Muscle of leg (tissue), 11 donors: ENCODE measurements around the gene NGFR. TPM values are rescaled to one million over a fixed set of nuclear protein-coding genes. Genes with fewer than 3 reads are reported as not detected.

Experiments used
- DNase-seq: peaks from one replicate; pipeline ENCODE4 v3.0.0; 2013
- H3K27ac ChIP-seq: one replicate; pipeline ENCODE4 v1.5.1; 2013; ENCODE audit warnings: mild to moderate bottlenecking, low read length, control low read depth
- H3K27me3 ChIP-seq: one replicate; pipeline ENCODE4 v1.6.1; 2013; ENCODE audit warnings: low read length; ENCODE audit not compliant: control insufficient read depth, insufficient read depth
- H3K36me3 ChIP-seq: one replicate; pipeline ENCODE4 v1.6.1; 2013; ENCODE audit warnings: low read length; ENCODE audit not compliant: control insufficient read depth, insufficient read depth
- H3K4me1 ChIP-seq: one replicate; pipeline ENCODE4 v1.6.1; 2013; ENCODE audit warnings: low read length; ENCODE audit not compliant: control insufficient read depth, insufficient read depth
- H3K4me3 ChIP-seq: one replicate; pipeline ENCODE4 v1.5.1; 2013; ENCODE audit warnings: low read length, control low read depth
- H3K9me3 ChIP-seq: replicated peaks from 2 replicates; pipeline ENCODE4 v1.6.1; 2013; ENCODE audit warnings: low read depth, low read length; ENCODE audit not compliant: control insufficient read depth
- WGBS: methylation state at CpG from one replicate; pipeline ENCODE4 v1.1.5; 2013; ENCODE audit warnings: missing lambda C conversion rate; ENCODE audit not compliant: insufficient coverage; 5-methylcytosine and 5-hydroxymethylcytosine counted together
- polyA plus RNA-seq, 8 donors: library from polyadenylated mRNA; unstranded; fragments of 120-200 nt; gene quantifications; one replicate each; pipeline versions ENCODE4 v1.2.1 to v1.2.3, GENCODE V29; 2013; ENCODE audit warnings: inconsistent platforms in 1 of 8, low replicate concordance in 1 of 8; ENCODE audit not compliant: insufficient read length in 8 of 8, insufficient read depth in 1 of 8
- total RNA-seq: library from RNA; stranded (reverse); fragments of 120-200 nt; gene quantifications from one replicate; pipeline ENCODE4 v1.2.4, GENCODE V29; 2013

The NGFR gene
- total and polyA plus RNA-seq, 9 donors, result 34.7 to 115 (median 64.0) TPM

GRCh38 chr17:49522357-49522890 lies 27.3 kb downstream of the NGFR start:
- Histone ChIP-seq H3K4me1 (peaks cover 76% of the 10 kb centered on the region), H3K9me3 (no peaks in the 10 kb centered on the region), H3K36me3 (no peaks in the 10 kb centered on the region), H3K27me3 (peaks cover 11% of the 10 kb centered on the region), H3K27ac (peak overlapping the region; percentile 86), H3K4me3 (no peak overlapping the region)
- 63% methylated on average over 4 of the region's 6 CpGs for WGBS
- DNase-seq, result no peak

DNA sequence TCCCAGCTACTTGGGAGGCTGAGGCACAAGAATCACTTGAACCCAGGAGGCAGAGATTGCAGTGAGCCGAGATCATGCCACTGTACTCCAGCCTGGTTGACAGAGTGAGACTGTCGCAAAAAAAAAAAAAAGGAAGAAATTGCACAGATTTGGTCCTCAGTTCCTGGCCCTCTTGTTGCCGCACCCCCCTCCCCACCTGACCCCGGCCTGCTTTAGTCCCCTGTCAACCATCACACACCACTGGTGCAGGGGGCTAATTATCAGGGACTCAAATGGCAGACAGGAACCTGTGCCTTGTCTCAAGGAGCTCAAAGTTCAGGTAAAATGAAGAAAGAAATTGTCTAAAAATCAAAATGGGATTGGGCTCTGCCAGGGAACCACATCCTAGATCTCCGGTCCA lies 28.1 kb downstream of the NGFR start:
- WGBS, result 70% methylated on average over 2 of the region's 5 CpGs
- Histone ChIP-seq H3K9me3 (no peaks in the 10 kb centered on the region), H3K4me3 (no peak overlapping the region), H3K27ac (no peak overlapping the region), H3K4me1 (peaks cover 80% of the 10 kb centered on the region), H3K36me3 (no peaks in the 10 kb centered on the region), H3K27me3 (peaks cover 11% of the 10 kb centered on the region)
- no peak for DNase-seq

- Histone ChIP-seq H3K36me3 (no peaks in the 10 kb centered on the region), H3K27me3 (peaks cover 8% of the 10 kb centered on the region), H3K9me3 (no peaks in the 10 kb centered on the region), H3K4me1 (peaks cover 81% of the 10 kb centered on the region), H3K27ac (peak overlapping the region; percentile 29), H3K4me3 (no peak overlapping the region)
- DNase-seq, result no peak
- WGBS, result 76% methylated on average over 10 of the region's 11 CpGs
These were observed 28.8 kb downstream of the NGFR start for GRCh38 chr17:49523706-49524472.

- no peak overlapping the region for H3K4me3 ChIP-seq
- WGBS, result 65% methylated on average over 8 of the region's 17 CpGs
- peaks cover 76% of the 10 kb centered on the region for H3K4me1 ChIP-seq
- H3K27me3 ChIP-seq, result peaks cover 8% of the 10 kb centered on the region
- no peaks in the 10 kb centered on the region for H3K36me3 ChIP-seq
- peak overlapping the region; percentile 29 for H3K27ac ChIP-seq
- no peak for DNase-seq
- H3K9me3 ChIP-seq, result no peaks in the 10 kb centered on the region
These were observed 29.6 kb downstream of the NGFR start for GRCh38 chr17:49524473-49525359.

DNA sequence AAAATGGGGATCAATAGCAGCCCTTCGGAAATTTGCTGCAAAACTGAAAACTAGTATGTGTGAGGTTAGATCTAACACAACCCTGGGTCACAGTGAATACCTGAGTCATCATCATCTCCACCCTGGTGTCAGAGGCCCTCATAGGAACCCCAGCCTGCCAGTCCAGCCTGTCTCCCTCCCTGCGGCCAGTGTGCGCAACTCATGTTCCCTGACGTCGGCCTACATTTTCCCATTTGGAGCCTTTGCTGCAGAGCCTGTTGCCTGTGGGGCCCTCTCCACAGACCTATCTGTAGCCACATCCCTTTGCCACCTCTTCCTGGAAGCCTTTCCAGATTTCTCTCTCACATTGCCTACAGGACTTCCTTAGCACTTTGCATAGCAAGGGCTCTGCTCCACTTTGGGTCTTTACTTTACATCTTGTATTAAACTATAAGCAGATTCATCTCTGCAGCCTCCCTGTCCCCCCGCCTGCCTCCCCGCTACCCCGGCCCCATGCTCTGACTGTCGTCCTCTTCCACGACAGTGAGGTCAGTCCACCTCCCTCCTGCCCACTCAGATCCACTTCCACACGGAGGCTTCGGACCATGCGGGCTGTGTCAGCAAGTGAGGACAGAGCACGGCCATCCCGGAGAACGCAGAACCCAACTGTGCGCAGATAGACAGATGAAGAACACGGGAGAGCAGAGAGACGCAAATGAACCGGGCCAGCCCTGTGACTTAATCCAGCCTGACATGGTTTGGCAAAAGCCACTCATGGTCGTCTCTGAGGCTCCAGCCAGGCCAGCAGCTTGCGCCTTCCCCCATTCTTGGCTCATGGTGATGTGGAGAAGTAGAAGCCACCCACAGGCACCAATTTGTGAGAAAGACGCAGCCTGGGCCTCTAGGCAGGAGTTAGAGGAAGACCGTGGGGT lies 31.0 kb downstream of the NGFR start:
- Histone ChIP-seq H3K27me3 (peaks cover 8% of the 10 kb centered on the region), H3K4me1 (peaks cover 62% of the 10 kb centered on the region), H3K9me3 (no peaks in the 10 kb centered on the region), H3K27ac (peak overlapping the region; percentile 42), H3K36me3 (no peaks in the 10 kb centered on the region), H3K4me3 (no peak overlapping the region)
- WGBS, result 44% methylated on average over 22 of the region's 24 CpGs
- peak; percentile 84 for DNase-seq

DNA sequence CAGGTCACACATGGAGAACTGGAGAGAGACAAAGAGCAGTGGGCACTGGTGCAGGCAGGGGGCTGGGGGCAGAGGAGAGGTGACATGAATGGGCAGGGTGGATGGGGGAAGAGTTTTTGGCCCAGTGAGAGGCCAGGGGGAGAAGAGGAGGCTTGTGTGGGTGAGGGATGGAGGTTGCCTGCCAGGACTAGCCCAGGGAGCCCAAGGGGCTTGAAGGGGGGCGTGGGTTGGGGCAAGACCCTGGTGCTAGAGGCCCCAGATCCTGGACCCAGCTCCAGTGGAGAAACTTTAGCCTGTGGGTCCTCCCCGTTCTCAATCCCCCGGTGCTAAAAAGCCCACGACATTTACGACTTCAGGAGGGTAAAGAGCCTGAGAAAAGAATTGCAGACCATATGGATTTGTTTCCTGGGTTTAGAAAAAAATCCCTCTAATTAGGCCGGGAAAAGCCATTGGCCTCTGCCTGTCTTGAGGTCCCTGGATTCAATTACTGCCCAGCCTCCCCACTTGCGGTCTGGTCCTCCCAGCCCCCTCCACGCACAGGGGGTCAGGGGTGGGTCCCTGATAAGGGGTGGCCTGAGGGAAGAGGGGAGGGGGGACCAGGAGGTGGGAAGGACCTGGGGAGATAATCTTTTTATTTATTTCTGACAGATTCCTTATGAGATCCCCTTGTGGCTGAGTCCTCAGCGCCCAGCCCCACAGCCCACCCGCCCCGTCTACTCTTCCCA lies 33.0 kb downstream of the NGFR start:
- peaks cover 45% of the 10 kb centered on the region for H3K4me1 ChIP-seq

DNA sequence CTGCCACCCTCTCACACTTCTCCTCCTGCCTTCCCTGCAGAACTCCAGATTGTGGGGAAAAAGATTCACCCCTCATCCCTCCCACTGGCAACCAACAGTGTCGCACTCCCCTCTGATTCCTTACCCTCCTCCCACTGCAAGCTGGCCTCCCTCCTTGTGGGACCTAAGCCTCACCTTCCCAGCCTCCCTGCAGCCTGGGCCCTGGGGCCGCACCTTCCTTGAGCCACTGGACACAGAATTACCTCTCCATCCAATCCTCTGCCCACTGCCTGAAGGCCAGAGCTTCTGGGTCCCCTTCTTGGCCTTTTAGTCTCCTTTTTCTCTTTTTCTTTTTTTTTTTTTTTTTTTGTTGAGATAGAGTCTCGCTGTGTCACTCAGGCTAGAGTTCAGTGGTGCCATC lies 33.9 kb downstream of the NGFR start:
- DNase-seq, result no peak
- WGBS, result 77% methylated on average over 2 of the region's 3 CpGs
- H3K27me3 ChIP-seq, result peaks cover 8% of the 10 kb centered on the region
- no peaks in the 10 kb centered on the region for H3K36me3 ChIP-seq
- peaks cover 37% of the 10 kb centered on the region for H3K4me1 ChIP-seq
- H3K4me3 ChIP-seq, result no peak overlapping the region
- H3K27ac ChIP-seq, result peak overlapping the region; percentile 9
- no peaks in the 10 kb centered on the region for H3K9me3 ChIP-seq

More for the DNA sequence above, 33.0 kb downstream of the NGFR start:
- peak overlapping the region; percentile 53 for H3K27ac ChIP-seq
- peak; percentile 41 for DNase-seq
- no peaks in the 10 kb centered on the region for H3K9me3 ChIP-seq
- H3K27me3 ChIP-seq, result peaks cover 8% of the 10 kb centered on the region
- no peaks in the 10 kb centered on the region for H3K36me3 ChIP-seq
- no CpG with 5 or more reads among the region's 11 CpGs for WGBS
- no peak overlapping the region for H3K4me3 ChIP-seq

- H3K36me3 ChIP-seq, result no peaks in the 10 kb centered on the region
- H3K27ac ChIP-seq, result no peak overlapping the region
- peaks cover 8% of the 10 kb centered on the region for H3K27me3 ChIP-seq
- no CpG with 5 or more reads among the region's 1 CpG for WGBS
- no peaks in the 10 kb centered on the region for H3K9me3 ChIP-seq
- H3K4me3 ChIP-seq, result no peak overlapping the region
- DNase-seq, result no peak
- peaks cover 26% of the 10 kb centered on the region for H3K4me1 ChIP-seq
These were observed 35.0 kb downstream of the NGFR start for GRCh38 chr17:49530118-49530517.

GRCh38 chr17:49543860-49544259 lies 48.8 kb downstream of the NGFR start:
- WGBS, result 40% methylated on average over 1 of the region's 3 CpGs
- H3K36me3 ChIP-seq, result no peaks in the 10 kb centered on the region
- no peaks in the 10 kb centered on the region for H3K27me3 ChIP-seq
- no peak overlapping the region for H3K4me3 ChIP-seq
- H3K27ac ChIP-seq, result no peak overlapping the region
- H3K4me1 ChIP-seq, result peaks cover 40% of the 10 kb centered on the region
- DNase-seq, result no peak
- H3K9me3 ChIP-seq, result no peaks in the 10 kb centered on the region
